T-cell (primary cell): ENCODE results near the gene CSDE1. TPM values are rescaled to one million over a fixed set of nuclear protein-coding genes. Genes with fewer than 3 reads are reported as not detected.

Source experiments
- ATAC-seq, 4 experiments: fragments of 200-7000 bp in 3 of 4; fragments of 150-1000 bp in 1 of 4; cut with Tn5 transposase; replicated peaks in 1 of 4; 1 replicate in 3 of 4; 2 replicates in 1 of 4; pipeline ENCODE4 v1.10.0; 2021; ENCODE audit warnings: moderate library complexity in 3 of 4, mild to moderate bottlenecking in 2 of 4, moderate number of reproducible peaks in 1 of 4
- CTCF ChIA-PET, 2 donors: fragments of 300-600 bp; sonication (Branson Sonifier 250); formaldehyde crosslinking; loops; one replicate each; lab custom pipeline; 2022; ENCODE audit warnings: antibody characterized with exemption in 2 of 2; lab: Charles Lee
- POLR2A ChIA-PET, 2 donors: fragments of 300-600 bp; sonication (Branson Sonifier 250); formaldehyde crosslinking; loops; one replicate each; lab custom pipeline; 2022; ENCODE audit warnings: antibody characterized with exemption in 2 of 2; lab: Charles Lee
- DNase-seq, 35 experiments: peaks; one replicate each; pipeline versions ENCODE4 v3.0.0 to v3.0.0-alpha.2; 2013 to 2023
- H3K27ac ChIP-seq: one replicate; pipeline ENCODE4 v1.5.1; 2013; ENCODE audit warnings: low read length
- H3K27me3 ChIP-seq, 2 experiments: replicated peaks in 1 of 2; 1 replicate in 1 of 2; 2 replicates in 1 of 2; pipeline versions ENCODE4 v1.6.1 to v1.7.0; 2013; ENCODE audit warnings: low read length in 1 of 2, mixed read lengths in 1 of 2; ENCODE audit not compliant: control insufficient read depth in 2 of 2, insufficient read depth in 2 of 2; ENCODE audit errors: extremely low read depth in 1 of 2
- H3K36me3 ChIP-seq, 2 donors: 1 replicate in 1 of 2; 2 replicates in 1 of 2; pipeline versions ENCODE4 v1.6.1 to v1.7.0; 2013; ENCODE audit warnings: low read length in 1 of 2; ENCODE audit not compliant: control insufficient read depth in 2 of 2, insufficient read depth in 1 of 2; ENCODE audit errors: extremely low read depth in 1 of 2
- H3K4me1 ChIP-seq, 2 experiments: 1 replicate in 1 of 2; 2 replicates in 1 of 2; pipeline versions ENCODE4 v1.6.1 to v1.7.0; 2013; ENCODE audit warnings: low read length in 2 of 2, mixed read lengths in 1 of 2; ENCODE audit not compliant: insufficient read depth in 2 of 2, control insufficient read depth in 1 of 2; ENCODE audit errors: extremely low read depth in 1 of 2
- H3K4me3 ChIP-seq, 2 donors: 1 replicate in 1 of 2; 2 replicates in 1 of 2; pipeline versions ENCODE4 v1.5.1 to v1.7.0; 2013; ENCODE audit warnings: mild to moderate bottlenecking in 2 of 2, low read length in 1 of 2, moderate library complexity in 1 of 2; ENCODE audit not compliant: control insufficient read depth in 1 of 2; ENCODE audit errors: extremely low read depth in 1 of 2
- H3K9me3 ChIP-seq: 2 replicates; pipeline ENCODE4 v1.7.0; 2013
- H3K27ac Mint-ChIP-seq, 2 donors: one replicate each; pipeline ENCODE4 v1.8.0; 2020 to 2021; ENCODE audit warnings: mild to moderate bottlenecking in 2 of 2, mixed read lengths in 2 of 2
- H3K27me3 Mint-ChIP-seq, 2 donors: one replicate each; pipeline ENCODE4 v1.8.0; 2021 to 2022; ENCODE audit warnings: mixed read lengths in 2 of 2
- H3K36me3 Mint-ChIP-seq: one replicate; pipeline ENCODE4 v1.8.0; 2021; ENCODE audit warnings: mixed read lengths
- H3K4me1 Mint-ChIP-seq, 3 donors: one replicate each; pipeline ENCODE4 v1.8.0; 2020 to 2022; ENCODE audit warnings: mixed read lengths in 3 of 3, mild to moderate bottlenecking in 1 of 3
- H3K4me3 Mint-ChIP-seq, 3 donors: one replicate each; pipeline ENCODE4 v1.8.0; 2020 to 2022; ENCODE audit warnings: mild to moderate bottlenecking in 3 of 3, mixed read lengths in 3 of 3, moderate library complexity in 3 of 3
- H3K9me3 Mint-ChIP-seq, 3 donors: one replicate each; pipeline ENCODE4 v1.8.0; 2020 to 2022; ENCODE audit warnings: mixed read lengths in 3 of 3
- WGBS: methylation state at CpG from one replicate; pipeline ENCODE4 v1.1.5; 2013; ENCODE audit warnings: missing lambda C conversion rate; ENCODE audit not compliant: insufficient coverage; 5-methylcytosine and 5-hydroxymethylcytosine counted together
- total RNA-seq, 35 experiments: library from RNA in 6 of 35; stranded (reverse) in 6 of 35; fragments of 120-200 nt in 1 of 35; gene quantifications; one replicate each; pipeline versions ENCODE4 v1.2.1 to v1.2.4 and lab custom pipeline; 2013 to 2026

Gene CSDE1
- total RNA-seq, 5 donors from 2014 or later (not counting 1 experiment from before 2014, with no cell fraction given) = 384 to 623 (median 411) TPM

DNA sequence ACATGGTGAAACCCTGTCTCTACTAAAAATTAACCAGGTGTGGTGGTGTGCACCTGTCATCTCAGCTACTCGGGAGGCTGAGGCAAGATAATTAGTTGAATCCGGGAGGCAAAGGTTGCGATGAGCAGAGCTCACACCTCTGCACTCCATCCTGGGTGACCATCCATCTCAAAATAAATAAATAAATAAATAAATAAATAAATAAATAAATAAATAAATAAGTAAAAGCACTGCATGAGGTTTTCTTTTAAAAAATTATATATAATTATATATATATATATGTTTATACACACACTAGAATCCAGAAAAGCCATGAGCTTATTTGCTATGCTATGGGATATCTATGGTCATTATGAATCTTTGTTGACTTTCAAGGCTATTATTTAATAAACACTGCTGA, 64.8 kb downstream of the CSDE1 start:
- Mint-ChIP-seq H3K27ac (no peak overlapping the region), H3K36me3 (no peaks in the 10 kb centered on the region), H3K27me3 (peaks cover 26 to 28% of the 10 kb centered on the region in 2 donors), H3K4me1 (no peaks in the 10 kb centered on the region), H3K9me3 (no peaks in the 10 kb centered on the region), H3K4me3 (no peak overlapping the region)
- no peak for ATAC-seq
- no peak for DNase-seq
- ChIA-PET POLR2A (no interaction called here), CTCF (interaction anchor here in 1 of 2 donors (0.6 to 1.1 kb wide), 2 partner anchors 65 to 411 kb away, joined by 3 to 6 read pairs; no protein-coding TSS in a partner anchor)
- Histone ChIP-seq H3K4me1 (no peaks in the 10 kb centered on the region), H3K36me3 (no peaks in the 10 kb centered on the region), H3K27ac (no peak overlapping the region), H3K9me3 (no peaks in the 10 kb centered on the region), H3K27me3 (peaks cover 0 to 8% of the 10 kb centered on the region in 2 experiments), H3K4me3 (no peak overlapping the region)
- no CpG with 5 or more reads among the region's 3 CpGs for WGBS

DNA sequence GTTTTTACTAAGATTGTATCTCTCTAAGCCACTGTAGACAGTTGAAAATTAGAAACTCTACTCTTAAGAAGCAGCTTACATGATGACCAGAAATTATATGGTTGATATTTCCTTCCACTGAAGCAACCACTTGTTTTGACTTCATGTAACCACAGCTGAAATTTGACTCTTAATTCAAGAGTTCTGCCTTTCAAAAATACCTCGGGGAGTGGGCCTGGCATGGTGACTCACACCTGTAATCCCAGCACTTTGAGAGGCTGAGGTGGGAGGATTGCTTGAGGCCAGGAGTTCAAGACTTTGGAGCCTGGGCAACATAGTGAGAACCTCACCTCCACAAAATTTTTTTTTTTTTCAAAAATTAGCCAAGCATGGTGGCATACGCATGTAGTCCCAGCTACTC, 66.7 kb downstream of the CSDE1 start:
- ATAC-seq (no peak), DNase-seq (no peak)
- Mint-ChIP-seq H3K36me3 (no peaks in the 10 kb centered on the region), H3K27ac (no peak overlapping the region), H3K27me3 (peaks cover 39 to 41% of the 10 kb centered on the region in 2 donors), H3K4me3 (no peak overlapping the region), H3K4me1 (no peaks in the 10 kb centered on the region), H3K9me3 (no peaks in the 10 kb centered on the region)
- CTCF ChIA-PET = no interaction called here
- H3K4me1 ChIP-seq = no peaks in the 10 kb centered on the region
- no CpG with 5 or more reads among the region's 2 CpGs for WGBS
- no peak overlapping the region for H3K4me3 ChIP-seq
- peaks cover 0 to 8% of the 10 kb centered on the region in 2 experiments for H3K27me3 ChIP-seq
- no peaks in the 10 kb centered on the region for H3K36me3 ChIP-seq
- POLR2A ChIA-PET = no interaction called here
- H3K27ac ChIP-seq = no peak overlapping the region
- H3K9me3 ChIP-seq = no peaks in the 10 kb centered on the region

DNA sequence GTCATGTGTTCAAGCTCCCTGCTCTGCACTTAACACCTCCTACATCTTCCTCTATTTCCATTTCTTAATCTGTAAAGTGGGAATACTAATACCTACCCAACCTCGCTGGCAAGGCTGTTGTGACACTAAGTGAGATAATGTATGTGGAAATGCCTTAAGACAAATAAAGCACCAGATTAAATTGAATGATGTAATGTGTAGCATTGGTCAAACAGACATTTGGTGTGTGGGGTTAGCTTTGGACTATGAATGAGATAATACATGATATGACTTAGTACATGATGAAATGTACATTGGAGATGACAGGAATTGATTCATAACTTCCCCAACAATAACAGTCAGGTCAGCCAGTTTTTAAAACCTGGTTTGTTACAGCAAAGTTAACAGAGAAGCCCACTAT, 67.6 kb downstream of the CSDE1 start:
- Histone ChIP-seq H3K9me3 (no peaks in the 10 kb centered on the region), H3K36me3 (no peaks in the 10 kb centered on the region), H3K4me1 (no peaks in the 10 kb centered on the region), H3K27ac (no peak overlapping the region), H3K4me3 (no peak overlapping the region), H3K27me3 (peaks cover 0 to 8% of the 10 kb centered on the region in 2 experiments)
- Mint-ChIP-seq H3K27me3 (peaks cover 39 to 48% of the 10 kb centered on the region in 2 donors), H3K4me3 (no peak overlapping the region), H3K9me3 (no peaks in the 10 kb centered on the region), H3K4me1 (no peaks in the 10 kb centered on the region), H3K36me3 (no peaks in the 10 kb centered on the region), H3K27ac (no peak overlapping the region)
- ATAC-seq (no peak), DNase-seq (no peak)
- WGBS = no CpG with 5 or more reads among the region's 1 CpG
- POLR2A ChIA-PET = no interaction called here
- CTCF ChIA-PET = no interaction called here

DNA sequence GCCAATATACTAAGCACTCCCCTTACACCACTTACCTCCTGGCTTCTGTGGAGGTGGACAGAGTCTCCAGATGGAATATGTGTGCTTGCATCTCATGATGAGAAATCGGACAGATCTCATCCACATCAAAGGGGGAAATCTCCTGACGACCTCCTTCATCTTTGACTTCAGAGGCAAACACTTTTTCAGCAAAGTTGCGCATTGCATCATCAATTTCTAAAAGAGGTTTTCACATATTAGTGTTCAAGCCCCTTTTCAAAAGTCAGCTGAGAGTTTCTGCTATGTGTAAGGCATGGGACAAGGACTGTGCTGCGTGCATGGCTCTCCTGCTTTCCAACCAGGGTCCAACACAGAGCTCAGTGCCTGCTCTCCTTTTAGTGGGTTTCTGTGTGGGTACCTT, 69.3 kb downstream of the CSDE1 start:
- Mint-ChIP-seq H3K9me3 (no peaks in the 10 kb centered on the region), H3K4me3 (no peak overlapping the region), H3K27me3 (peaks cover 36 to 59% of the 10 kb centered on the region in 2 donors), H3K27ac (no peak overlapping the region), H3K36me3 (no peaks in the 10 kb centered on the region), H3K4me1 (no peaks in the 10 kb centered on the region)
- DNase-seq (no peak), ATAC-seq (no peak)
- WGBS = no CpG with 5 or more reads among the region's 4 CpGs
- ChIA-PET POLR2A (no interaction called here), CTCF (no interaction called here)
- Histone ChIP-seq H3K4me1 (no peaks in the 10 kb centered on the region), H3K4me3 (no peak overlapping the region), H3K27ac (no peak overlapping the region), H3K36me3 (no peaks in the 10 kb centered on the region), H3K9me3 (no peaks in the 10 kb centered on the region), H3K27me3 (no peaks in the 10 kb centered on the region)

DNA sequence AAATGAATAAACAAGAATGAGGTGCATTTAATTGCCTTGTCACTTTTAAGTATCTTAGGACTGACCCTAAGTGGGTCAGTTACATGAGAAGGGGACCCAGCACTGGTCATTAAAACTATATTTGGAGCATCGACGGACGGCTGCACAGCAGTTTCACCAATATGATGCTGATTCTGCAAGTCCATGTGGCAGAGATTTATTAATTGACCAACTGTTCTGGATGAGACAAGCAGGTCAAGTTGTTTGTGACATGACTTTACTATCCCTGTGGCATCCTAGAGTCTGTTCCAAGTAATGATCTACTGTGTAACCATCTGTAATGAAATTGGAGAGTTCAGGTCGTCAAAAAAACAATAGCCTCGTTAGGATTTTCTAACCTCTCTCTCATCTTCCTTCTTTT, 71.9 kb downstream of the CSDE1 start:
- Mint-ChIP-seq H3K36me3 (no peaks in the 10 kb centered on the region), H3K27me3 (peaks cover 39 to 63% of the 10 kb centered on the region in 2 donors), H3K27ac (no peak overlapping the region), H3K4me1 (no peaks in the 10 kb centered on the region), H3K9me3 (no peaks in the 10 kb centered on the region), H3K4me3 (no peak overlapping the region)
- ChIA-PET CTCF (no interaction called here), POLR2A (no interaction called here)
- H3K27ac ChIP-seq = no peak overlapping the region
- no peaks in the 10 kb centered on the region for H3K36me3 ChIP-seq
- no peak overlapping the region for H3K4me3 ChIP-seq
- H3K27me3 ChIP-seq = peaks cover 0 to 3% of the 10 kb centered on the region in 2 experiments
- WGBS = 94% methylated on average over 3 of the region's 5 CpGs
- no peak for ATAC-seq
- no peaks in the 10 kb centered on the region for H3K4me1 ChIP-seq
- no peak for DNase-seq
- no peaks in the 10 kb centered on the region for H3K9me3 ChIP-seq

DNA sequence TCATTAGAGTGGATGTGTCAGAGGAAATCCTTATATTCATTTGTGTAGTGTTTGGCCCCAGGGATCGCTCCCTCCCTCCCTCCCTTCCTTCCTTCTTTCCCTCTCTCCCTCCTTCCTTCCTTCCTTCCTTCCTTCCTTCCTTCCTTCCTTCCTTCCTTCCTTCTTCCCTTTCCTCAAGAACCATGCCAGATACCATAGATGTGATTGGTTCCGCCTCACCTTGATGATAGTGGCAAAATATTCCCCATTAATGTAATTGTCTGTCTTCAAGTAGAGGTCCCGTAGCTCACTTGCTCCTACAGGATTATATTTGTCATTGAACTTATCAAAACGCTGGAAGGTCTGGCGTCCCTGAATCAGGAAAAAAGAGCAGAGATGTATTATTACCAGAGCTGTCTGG, 80.1 kb downstream of the CSDE1 start:
- Mint-ChIP-seq H3K36me3 (no peaks in the 10 kb centered on the region), H3K4me3 (no peak overlapping the region), H3K27me3 (peaks cover 21 to 35% of the 10 kb centered on the region in 2 donors), H3K9me3 (no peaks in the 10 kb centered on the region), H3K27ac (no peak overlapping the region), H3K4me1 (no peaks in the 10 kb centered on the region)
- no peaks in the 10 kb centered on the region for H3K9me3 ChIP-seq
- POLR2A ChIA-PET = no interaction called here
- DNase-seq (no peak), ATAC-seq (no peak)
- H3K36me3 ChIP-seq = no peaks in the 10 kb centered on the region
- no peak overlapping the region for H3K4me3 ChIP-seq
- H3K4me1 ChIP-seq = no peaks in the 10 kb centered on the region
- peaks cover 7 to 11% of the 10 kb centered on the region in 2 experiments for H3K27me3 ChIP-seq
- CTCF ChIA-PET = interaction anchor here (0.5 kb wide), 2 partner anchors 8 to 121 kb away, joined by 3 read pairs; partner anchors contain the start of gene DENND2C (in 1 of the 2)
- WGBS = 77% methylated on average over 2 of the region's 5 CpGs
- H3K27ac ChIP-seq = no peak overlapping the region

DNA sequence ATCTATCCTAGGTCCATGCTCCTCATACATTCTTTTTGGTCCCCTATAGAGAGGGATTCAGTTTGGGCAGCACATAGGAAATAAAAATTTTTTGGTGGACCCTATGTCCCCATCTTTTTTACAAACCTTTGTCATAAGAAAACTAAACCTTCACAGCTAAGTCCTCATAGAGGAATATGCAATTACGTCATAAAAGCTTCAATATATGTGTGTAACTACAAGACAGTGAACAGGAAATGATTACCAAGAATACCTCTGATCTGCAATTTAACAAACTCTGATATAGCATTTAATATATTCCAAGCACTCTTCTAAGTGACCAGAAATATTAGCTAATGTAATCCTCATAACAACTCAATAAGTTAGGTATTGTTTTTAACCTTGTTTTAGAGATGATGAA, 81.7 kb downstream of the CSDE1 start:
- H3K27ac ChIP-seq = no peak overlapping the region

More for the DNA sequence above, 81.7 kb downstream of the CSDE1 start:
- Histone ChIP-seq H3K27me3 (peaks cover 7 to 14% of the 10 kb centered on the region in 2 experiments), H3K36me3 (no peaks in the 10 kb centered on the region), H3K9me3 (no peaks in the 10 kb centered on the region), H3K4me1 (no peaks in the 10 kb centered on the region), H3K4me3 (no peak overlapping the region)
- Mint-ChIP-seq H3K27ac (no peak overlapping the region), H3K27me3 (peaks cover 18 to 32% of the 10 kb centered on the region in 2 donors), H3K9me3 (no peaks in the 10 kb centered on the region), H3K4me1 (no peaks in the 10 kb centered on the region), H3K36me3 (no peaks in the 10 kb centered on the region), H3K4me3 (no peak overlapping the region)
- no peak for DNase-seq
- ChIA-PET POLR2A (no interaction called here), CTCF (interaction anchor here in 1 of 2 donors (0.6 kb wide), 1 partner anchor 396 kb away, joined by 4 read pairs; no protein-coding TSS in a partner anchor)
- no peak for ATAC-seq
- WGBS = no CpG with 5 or more reads among the region's 1 CpG
